ENCODE data around the gene SMIM12. TPM values are rescaled to one million over a fixed set of nuclear protein-coding genes. Genes with fewer than 3 reads are reported as not detected.

SMIM12 gene
- 31.5 and 47.6 TPM in 2 replicates for total RNA-seq (2014; rRNA removed; shearing (Covaris generic))

DNA sequence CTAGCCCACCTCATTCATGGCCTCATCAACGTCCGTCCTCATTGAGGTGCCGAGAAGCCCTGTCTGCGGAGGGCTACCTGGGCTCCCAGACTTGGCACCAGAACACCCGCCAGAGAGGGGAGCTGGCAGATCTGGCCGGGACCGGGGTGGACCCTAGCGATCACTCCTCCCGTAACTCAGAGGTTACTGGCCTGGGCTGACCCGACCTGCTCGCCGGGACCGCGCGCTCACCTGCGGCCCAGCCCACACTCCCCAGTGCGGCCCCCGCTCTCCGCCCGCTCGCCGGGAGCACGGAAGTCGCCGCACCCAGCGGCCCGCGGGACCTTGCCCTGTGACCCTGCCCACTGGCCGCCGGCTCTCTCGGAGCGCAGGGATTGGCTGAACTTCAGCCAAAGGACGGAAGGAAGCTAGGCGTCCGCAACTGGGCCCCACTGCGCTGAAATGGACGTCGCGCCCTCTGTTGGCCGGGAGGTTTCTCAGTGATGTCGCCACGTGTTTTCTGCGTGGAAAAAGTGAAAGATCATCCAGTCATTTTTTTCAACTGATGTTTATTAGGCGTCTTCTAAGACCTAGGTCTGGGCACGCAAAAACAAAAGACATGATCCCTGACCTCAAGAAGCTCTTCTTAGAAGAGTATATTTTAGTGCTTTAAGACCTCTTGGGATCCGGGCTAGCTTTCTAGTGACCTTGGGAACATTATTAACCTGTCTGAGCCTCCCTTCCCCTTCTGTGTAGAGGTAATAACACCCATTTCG is at the start of gene SMIM12:
Gene SMIM12, minus strand, starts transcription at position 304 of the 755 bp plus-strand sequence. CDS start 3,772 bp downstream, outside the sequence.
- DNase-seq (ENCODE audit: low read depth), result peak; percentile 95

GRCh38 chr1:34908369-34908768 is 48.8 kb upstream of the SMIM12 start:
- no peak for DNase-seq (ENCODE audit: low read depth)

DNA sequence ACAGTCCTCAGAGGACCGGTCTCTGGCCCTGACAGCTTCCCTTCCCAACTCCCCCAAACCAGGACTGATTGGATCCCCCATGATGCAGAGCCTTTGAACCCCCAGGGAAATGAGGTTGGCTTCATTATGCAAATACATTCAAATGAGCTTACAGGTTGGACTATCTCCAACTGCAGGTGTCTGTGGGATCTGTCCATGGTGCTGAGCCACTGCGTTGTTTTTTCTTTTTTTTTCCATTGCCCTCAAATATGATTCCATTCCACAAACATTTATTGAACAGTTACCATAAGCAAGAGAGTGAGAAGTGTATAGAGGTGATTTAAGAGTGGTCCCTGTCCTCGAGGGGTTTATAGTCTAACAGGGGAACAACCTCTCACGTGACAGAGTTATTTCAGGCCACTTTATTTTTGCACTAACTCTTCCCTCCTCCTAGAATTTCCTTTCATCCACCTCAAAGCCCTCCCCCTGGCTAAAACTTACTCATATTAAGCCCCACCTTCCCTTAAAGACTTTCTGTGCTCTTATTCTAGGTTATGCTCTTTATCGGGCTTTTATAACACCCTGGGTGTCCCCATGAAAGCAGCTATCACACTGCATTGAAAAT is 48.0 kb upstream of the SMIM12 start:
- DNase-seq (ENCODE audit: low read depth), result no peak

DNA sequence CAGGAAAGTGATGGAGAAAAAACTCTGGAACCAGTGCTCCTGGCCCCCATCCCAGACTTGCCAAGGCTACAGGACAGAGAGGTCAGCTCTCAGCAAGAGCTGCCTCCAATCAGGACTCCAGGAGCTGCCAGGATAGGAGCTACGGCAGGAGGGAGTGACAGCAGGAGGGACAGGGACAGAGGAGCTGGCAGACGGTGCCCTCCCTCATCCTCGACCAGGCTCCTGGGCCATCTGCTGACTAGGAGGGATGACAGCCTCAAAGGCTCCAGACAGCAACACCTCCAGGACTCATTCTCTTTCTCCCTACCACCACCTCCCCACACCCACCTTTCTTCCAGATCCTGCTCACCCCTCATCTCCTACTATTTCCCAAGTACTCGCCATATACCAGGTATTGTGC is 47.2 kb upstream of the SMIM12 start:
- DNase-seq (ENCODE audit: low read depth), result no peak

DNA sequence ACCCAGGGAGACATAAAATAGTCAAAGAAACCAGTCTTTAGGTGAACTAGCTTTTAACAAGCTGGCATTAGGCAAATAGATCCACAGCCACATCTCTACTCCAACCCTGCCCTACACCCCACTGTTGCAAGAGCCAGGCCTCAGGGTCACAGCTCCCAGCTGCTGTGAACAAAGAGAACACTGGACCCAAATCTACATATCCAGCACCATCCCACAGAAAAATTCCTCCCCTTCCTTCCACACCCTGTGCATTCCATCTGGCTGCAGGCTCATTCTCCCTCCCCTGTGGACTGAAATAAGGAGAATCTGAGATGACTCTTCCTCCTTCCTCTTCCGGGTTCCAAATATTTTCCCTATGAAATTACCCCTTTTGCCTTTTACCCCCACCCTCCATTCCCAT is 46.7 kb upstream of the SMIM12 start:
- no peak for DNase-seq (ENCODE audit: low read depth)

DNA sequence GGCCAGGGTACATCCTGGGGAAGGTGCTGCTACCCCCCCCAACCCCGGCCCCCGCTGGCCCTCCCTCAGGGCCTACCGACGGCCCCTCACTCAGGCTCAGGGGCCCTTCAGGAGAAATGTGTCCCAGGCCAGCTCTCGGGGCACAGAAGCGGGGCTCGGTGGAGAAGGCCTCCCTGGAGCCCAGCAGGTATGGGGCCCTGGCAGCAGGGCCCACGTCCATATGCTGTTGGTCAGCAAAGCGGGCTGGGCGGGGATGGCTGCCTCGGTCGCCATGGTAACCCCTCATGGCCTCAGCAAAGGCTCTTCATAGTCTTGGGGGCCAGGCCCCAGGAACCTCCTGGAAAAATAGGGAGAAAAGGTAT is 45.5 kb upstream of the SMIM12 start:
- DNase-seq (ENCODE audit: low read depth), result no peak

DNA sequence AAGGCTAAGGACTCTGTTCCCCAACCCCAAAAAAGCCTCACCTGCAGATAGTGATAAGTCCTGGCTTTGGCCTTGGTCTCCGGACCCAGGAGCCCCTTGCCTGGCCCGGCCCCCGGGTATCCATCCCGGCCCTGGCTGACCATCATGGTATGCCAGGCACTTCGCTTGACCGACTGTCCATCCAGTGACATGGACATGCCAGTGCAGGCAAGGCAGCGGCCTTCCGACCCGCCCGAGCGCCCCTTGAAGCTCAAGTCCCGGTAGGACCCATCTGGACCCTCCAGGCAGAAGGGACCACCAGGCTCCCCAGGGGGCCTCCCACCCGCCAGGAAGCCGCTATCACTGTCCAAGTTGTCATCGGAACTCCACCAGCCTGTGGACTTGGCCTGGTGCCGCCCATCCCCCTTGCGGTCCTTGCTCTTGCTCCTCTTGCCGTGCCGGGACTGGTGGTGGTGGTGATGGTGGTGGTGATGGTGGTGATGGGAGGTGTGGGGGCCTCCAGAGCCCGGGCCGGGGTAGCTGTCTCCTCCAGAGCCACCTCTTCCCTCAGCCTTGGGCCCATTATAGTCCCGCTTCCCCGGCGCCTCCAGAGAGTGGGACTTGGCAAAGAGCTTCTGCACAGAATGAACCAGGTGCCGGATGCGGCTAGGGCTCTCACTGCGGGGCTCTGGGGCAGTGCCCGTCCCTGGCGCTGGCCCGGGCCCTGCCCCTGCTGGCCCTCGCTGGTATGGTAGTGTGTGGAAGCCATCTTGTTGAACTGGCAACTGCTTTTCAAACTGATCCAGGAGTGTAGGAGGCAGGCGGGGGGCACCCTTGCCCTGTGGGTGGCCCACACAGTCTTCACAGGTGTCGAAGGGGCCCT is 44.9 kb upstream of the SMIM12 start:
- no peak for DNase-seq (ENCODE audit: low read depth)

GRCh38 chr1:34901919-34902318 is 42.4 kb upstream of the SMIM12 start:
- no peak for DNase-seq (ENCODE audit: low read depth)

DNA sequence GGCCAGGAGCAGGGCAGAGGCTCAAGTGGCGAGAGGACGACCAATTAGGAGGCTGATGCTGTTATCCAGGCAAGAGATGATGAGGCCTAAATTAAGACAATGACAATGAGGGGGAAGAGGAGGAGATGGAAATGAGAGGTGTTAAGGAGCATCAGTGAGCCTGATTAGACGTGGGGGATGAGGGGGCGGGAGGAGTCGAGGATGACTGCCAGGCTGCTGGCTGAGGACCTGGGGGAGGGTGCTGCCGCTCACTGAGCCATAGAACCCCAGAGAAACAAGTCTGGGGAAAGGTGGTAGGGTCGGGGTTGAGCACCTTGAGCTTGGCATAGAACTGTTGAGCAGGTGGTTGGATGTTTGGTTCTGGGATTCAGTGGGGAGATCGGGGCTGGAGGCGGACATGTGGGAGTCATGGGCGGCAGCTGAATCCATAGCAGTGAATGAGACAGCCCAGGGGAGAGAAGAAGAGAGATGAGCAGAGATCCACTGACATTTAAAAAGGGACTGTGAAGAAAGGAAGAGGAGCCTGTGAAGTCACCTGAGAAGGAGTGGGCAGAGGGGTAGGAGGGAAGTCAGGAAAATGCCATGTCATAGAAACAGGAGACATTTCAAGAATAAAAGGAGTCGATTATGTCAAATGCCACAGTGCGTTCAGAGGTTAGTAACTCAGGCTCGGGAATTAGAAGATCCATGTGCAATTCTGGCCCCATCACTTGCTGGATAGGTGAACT is 41.4 kb upstream of the SMIM12 start:
- no peak for DNase-seq (ENCODE audit: low read depth)

DNA sequence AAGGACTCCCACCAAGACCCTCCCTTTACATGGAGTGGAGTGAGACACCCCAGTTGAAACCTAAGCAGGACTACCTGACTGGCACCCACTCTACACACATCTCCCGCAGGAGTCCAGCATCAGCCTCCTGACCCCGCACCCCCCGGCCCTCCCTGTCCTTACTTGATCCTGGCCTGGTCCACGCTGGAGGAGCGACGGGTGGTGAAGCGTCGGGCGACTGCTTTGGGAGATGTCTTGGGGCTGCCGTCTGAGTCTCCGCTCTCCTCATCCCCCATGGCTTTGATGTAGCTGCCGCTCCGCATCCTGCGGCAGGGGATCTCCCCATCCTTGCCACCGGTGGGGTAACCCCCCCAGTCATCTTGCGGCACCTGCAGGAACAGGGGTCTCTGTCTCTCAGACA is 40.4 kb upstream of the SMIM12 start:
- DNase-seq (ENCODE audit: low read depth), result no peak

DNA sequence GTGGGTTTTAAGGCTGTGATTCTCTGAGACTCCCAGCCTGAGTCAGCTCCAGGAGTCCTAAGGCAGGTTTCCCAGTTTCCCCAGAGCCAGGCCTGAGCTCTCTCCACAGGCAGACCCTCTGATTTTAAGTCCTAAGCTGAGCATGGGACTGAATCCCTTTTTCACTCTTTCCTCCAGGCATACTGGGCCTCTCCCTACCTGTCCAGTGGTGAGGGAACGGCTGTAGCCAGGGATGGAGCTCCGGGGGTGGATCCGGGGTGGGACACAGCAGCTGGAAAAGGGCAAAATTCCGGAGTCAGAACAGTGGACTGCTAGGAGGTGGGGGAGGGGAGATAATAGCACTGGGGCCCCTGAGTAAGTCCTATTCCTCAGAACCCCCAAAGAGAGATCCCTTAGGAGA is 39.9 kb upstream of the SMIM12 start:
- no peak for DNase-seq (ENCODE audit: low read depth)

DNA sequence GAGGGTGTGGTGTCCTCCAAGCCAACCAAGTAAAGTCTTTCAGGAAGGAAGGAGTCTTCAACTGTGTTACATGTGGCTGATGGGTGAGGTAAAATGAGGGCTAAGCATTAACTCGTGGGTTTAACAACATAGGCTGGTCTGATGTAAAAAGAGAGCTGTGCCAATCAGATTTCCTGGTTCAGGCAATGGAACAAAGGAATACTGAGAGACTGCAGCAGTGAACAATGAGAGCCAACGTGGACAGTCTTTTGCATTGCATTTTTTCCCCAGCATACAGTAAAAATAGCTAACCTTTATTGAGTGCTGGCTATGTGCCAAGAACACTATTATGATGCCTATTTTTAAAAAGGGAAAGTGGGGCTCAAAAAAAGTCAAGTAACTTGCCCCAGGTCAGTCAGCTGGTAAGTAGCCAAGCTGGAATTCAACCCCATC is 38.8 kb upstream of the SMIM12 start:
- no peak for DNase-seq (ENCODE audit: low read depth)

DNA sequence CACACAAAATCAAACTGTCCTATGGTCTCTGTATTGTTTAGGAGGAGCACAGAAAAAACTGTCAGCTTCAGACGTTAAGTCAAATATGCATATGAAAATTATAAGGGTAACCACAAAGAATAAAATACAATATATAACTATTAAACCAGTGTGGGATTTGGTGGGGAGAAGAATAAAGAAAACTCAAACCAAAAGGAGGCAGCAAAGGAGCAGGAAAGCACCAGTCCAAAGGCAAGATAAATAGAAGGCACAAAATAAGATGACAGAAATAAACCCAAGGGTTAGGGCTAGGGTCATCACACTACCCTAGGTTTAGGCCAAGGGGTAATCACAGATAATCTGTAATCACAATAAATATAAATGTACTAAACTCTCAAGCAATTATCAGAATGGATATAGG is 37.1 kb upstream of the SMIM12 start:
- no peak for DNase-seq (ENCODE audit: low read depth)

DNA sequence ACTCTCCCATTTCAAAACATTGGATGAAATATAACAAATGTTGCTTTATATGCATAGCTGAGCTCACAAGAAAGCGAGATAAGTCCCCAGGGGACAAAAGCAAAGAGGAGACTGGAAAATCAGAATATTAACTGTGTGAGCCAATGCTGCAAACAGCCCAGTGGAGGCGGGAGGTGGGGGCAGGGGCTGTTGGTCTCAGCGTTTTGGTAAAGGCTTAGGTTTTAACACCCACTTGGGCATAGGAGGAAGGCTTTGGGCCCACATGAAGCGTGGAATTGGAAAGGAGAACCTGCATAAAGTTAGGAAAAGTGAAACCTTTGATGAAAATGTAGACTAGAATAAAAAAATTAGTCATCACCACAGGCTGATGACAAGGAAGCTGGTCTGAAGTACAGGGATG is 30.2 kb upstream of the SMIM12 start:
- DNase-seq (ENCODE audit: low read depth), result no peak

GRCh38 chr1:34887593-34887992 is 28.0 kb upstream of the SMIM12 start:
- no peak for DNase-seq (ENCODE audit: low read depth)

- peak; percentile 44 for DNase-seq (ENCODE audit: low read depth)
Observed at GRCh38 chr1:34885405-34886247, 26.1 kb upstream of the SMIM12 start.

DNA sequence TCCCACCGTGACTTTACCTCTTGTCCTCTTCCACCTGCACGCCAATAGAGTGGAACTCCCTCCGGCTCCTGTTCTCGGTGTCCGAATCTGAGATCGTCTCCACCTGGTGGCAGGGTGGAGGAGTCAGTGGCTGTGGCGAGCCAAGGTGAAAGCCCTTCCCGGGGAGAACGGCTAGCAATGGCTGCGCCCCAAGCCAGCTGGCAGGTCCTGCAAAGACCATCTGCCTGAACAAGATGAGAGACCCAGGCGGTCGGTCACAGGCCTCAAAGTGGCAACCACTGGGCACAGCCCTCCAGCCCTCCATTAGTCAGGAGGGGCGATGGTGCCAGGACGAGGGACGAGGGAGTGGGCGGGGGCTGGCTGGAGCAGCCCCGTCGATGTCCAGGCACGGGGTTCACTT is 25.4 kb upstream of the SMIM12 start:
- DNase-seq (ENCODE audit: low read depth), result no peak

DNA sequence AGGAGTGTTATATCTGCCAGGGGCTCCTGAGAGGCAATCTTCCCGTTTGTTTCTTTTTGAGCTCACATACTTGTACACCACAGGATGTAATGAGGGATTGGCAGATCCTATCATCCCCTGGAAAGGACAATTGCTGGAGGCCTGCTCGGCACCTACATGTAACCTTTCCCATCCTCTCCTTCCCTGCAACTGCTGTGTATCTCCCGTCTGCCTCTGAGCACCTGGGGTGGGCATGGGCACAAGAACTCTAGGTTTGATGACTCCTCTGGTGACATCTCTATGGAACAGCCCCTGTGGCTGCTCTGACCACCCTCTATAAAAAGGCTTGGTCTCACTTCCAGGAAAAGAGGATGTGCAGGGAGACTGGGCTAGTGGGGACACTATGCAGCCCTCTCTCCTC is 25.0 kb upstream of the SMIM12 start:
- DNase-seq (ENCODE audit: low read depth), result no peak

GRCh38 chr1:34879230-34879629 is 19.7 kb upstream of the SMIM12 start:
- no peak for DNase-seq (ENCODE audit: low read depth)

DNA sequence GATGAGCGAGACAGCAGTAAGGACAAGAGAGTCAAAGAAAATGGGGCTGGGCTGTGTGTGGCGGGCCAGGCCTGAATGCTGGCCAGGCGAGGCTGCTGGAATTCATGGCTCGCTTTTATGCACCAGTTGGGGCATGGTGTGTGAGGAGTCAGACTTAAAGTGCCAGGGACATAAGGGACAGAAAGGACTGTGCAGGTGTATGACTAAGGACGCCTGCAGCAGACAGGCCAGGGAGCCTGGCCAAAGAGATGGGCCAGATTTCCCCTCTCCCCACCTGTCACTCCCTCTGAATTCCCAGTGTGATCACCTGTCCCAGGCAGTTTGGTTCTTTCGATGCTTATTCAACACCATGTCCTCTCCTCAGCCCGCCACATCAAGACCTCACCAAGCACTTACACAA is 16.9 kb upstream of the SMIM12 start:
- DNase-seq (ENCODE audit: low read depth), result no peak
